Mesothelial cell of epicardium (in vitro differentiated cells): ENCODE measurements around the gene FLRT2. TPM values are rescaled to one million over a fixed set of nuclear protein-coding genes. Genes with fewer than 3 reads are reported as not detected.

ENCODE experiments used
- DNase-seq, 2 experiments: peaks; one replicate each; pipeline ENCODE4 v3.0.0; 2021; ENCODE audit warnings: low spot score in 2 of 2; ENCODE audit not compliant: unreplicated experiment in 2 of 2
- H3K27ac Mint-ChIP-seq: 2 replicates; pipeline ENCODE4 v1.8.0; 2021; ENCODE audit warnings: mixed read lengths
- H3K27me3 Mint-ChIP-seq: 2 replicates; pipeline ENCODE4 v1.8.0; 2021; ENCODE audit warnings: low read depth, mixed read lengths
- H3K36me3 Mint-ChIP-seq: 2 replicates; pipeline ENCODE4 v1.8.0; 2021; ENCODE audit warnings: mixed read lengths
- H3K4me1 Mint-ChIP-seq: 2 replicates; pipeline ENCODE4 v1.8.0; 2021; ENCODE audit warnings: mixed read lengths
- H3K4me3 Mint-ChIP-seq: 2 replicates; pipeline ENCODE4 v1.8.0; 2021; ENCODE audit warnings: mild to moderate bottlenecking, moderate library complexity, mixed read lengths
- H3K9me3 Mint-ChIP-seq: 2 replicates; pipeline ENCODE4 v1.8.0; 2021; ENCODE audit warnings: mixed read lengths
- total RNA-seq: library from RNA; stranded (reverse); gene quantifications from 3 replicates; pipeline ENCODE4 v1.2.1, GENCODE V29; 2021
- TF ChIP-seq, protein P1 (sequence below): fragments of 200-600 bp; sonication (generic); IDR thresholded peaks from one replicate; pipeline ENCODE4 v1.5.0; 2021; ENCODE audit warnings: antibody characterized with exemption; ENCODE audit not compliant: unreplicated experiment

Gene FLRT2
- total RNA-seq, 1 donor from 2014 or later = 150 TPM

DNA sequence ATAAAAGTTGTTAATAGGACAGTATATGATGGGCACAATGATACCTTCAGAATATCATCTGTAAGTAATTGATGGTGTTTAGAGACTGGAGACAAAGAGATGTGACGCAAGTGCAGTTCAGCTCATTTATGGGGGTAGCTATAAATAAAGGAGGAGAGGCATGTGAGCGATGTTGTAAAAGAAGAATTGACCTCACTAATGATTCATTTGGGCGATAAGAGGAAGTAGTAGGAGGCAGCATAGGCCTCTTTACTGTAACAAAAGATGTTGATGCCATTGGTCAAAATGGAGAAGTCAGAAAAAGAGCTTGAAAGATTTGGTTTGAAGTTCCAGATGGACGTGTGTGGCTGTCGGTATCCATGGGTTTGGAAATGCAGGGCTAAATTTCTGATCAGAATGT is 70.0 kb downstream of the FLRT2 start:
- no peaks in the 10 kb centered on the region for H3K27me3 Mint-ChIP-seq
- H3K36me3 Mint-ChIP-seq = peaks cover 36% of the 10 kb centered on the region
- no peak for DNase-seq
- TF ChIP-seq, protein P1, sequence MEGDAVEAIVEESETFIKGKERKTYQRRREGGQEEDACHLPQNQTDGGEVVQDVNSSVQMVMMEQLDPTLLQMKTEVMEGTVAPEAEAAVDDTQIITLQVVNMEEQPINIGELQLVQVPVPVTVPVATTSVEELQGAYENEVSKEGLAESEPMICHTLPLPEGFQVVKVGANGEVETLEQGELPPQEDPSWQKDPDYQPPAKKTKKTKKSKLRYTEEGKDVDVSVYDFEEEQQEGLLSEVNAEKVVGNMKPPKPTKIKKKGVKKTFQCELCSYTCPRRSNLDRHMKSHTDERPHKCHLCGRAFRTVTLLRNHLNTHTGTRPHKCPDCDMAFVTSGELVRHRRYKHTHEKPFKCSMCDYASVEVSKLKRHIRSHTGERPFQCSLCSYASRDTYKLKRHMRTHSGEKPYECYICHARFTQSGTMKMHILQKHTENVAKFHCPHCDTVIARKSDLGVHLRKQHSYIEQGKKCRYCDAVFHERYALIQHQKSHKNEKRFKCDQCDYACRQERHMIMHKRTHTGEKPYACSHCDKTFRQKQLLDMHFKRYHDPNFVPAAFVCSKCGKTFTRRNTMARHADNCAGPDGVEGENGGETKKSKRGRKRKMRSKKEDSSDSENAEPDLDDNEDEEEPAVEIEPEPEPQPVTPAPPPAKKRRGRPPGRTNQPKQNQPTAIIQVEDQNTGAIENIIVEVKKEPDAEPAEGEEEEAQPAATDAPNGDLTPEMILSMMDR = no peak
- H3K4me3 Mint-ChIP-seq = no peak overlapping the region
- peak overlapping the region; percentile 3 for H3K27ac Mint-ChIP-seq
- H3K4me1 Mint-ChIP-seq = peaks cover 39% of the 10 kb centered on the region
- no peaks in the 10 kb centered on the region for H3K9me3 Mint-ChIP-seq

DNA sequence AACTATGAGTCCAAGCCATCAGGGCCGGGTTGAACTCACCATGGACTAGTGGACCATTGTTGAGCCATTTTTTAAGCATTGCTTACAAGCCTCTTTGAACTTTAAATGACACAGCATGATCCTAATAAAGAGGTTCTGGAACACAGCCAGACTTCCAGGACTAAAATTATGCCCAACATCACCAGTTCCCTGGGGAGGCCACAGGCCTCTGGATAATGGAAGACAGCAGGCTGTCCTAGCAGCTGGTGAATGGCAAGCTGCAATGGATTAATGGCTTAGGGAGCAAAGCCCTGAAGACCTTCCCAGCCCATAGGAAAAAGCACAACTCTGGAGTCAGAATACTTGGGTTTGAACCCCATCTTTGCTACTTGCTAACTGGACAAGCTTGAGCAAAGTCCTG is 71.3 kb downstream of the FLRT2 start:
- peaks cover 41% of the 10 kb centered on the region for H3K4me1 Mint-ChIP-seq
- TF ChIP-seq, protein P1 = no peak
- no peak overlapping the region for H3K27ac Mint-ChIP-seq
- H3K9me3 Mint-ChIP-seq = no peaks in the 10 kb centered on the region
- H3K4me3 Mint-ChIP-seq = no peak overlapping the region
- no peak for DNase-seq
- H3K27me3 Mint-ChIP-seq = no peaks in the 10 kb centered on the region
- peaks cover 25% of the 10 kb centered on the region for H3K36me3 Mint-ChIP-seq

DNA sequence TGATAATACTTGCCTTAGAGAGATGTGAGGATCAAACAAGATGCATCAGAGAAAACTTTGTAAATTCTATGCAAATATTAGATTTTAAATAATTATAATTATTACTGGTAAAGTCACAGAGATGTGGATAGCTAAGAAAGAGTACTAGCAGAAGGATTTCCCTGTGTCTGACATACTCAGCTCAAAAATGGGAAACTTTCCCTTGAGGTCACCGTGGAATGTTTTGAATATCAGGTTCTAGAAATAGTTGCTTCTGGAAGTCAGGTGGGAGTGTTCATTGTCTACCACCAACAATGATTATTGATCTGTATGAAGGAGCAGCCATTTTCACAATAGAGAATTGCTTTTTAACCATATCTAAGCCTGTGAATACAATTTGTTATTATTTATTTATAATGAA is 71.7 kb downstream of the FLRT2 start:
- no peak overlapping the region for H3K4me3 Mint-ChIP-seq
- H3K27ac Mint-ChIP-seq = no peak overlapping the region
- no peaks in the 10 kb centered on the region for H3K9me3 Mint-ChIP-seq
- peaks cover 22% of the 10 kb centered on the region for H3K36me3 Mint-ChIP-seq
- TF ChIP-seq, protein P1 = no peak
- H3K4me1 Mint-ChIP-seq = peaks cover 41% of the 10 kb centered on the region
- no peak for DNase-seq
- H3K27me3 Mint-ChIP-seq = no peaks in the 10 kb centered on the region

DNA sequence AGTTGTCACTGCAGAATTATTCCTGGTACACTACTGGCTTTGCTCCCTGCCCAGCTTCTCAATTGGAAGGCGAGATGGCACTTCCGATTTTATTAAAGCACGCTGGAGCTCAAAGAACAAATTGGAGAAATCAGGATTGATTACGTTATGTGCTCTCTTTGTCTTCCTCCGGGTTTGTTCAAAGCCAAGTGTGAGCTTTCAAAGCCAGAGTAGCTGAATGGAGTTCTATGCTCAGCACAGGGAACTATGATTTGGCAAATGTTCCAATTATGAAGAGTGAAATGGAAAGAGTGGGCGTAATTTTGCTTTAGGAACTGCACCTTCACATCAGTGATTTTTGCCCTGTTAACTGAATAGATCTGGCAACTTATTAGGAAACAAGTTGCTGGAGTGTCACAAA is 72.4 kb downstream of the FLRT2 start:
- H3K36me3 Mint-ChIP-seq = peaks cover 28% of the 10 kb centered on the region
- H3K27ac Mint-ChIP-seq = no peak overlapping the region
- no peaks in the 10 kb centered on the region for H3K27me3 Mint-ChIP-seq
- TF ChIP-seq, protein P1 = no peak
- H3K4me1 Mint-ChIP-seq = peaks cover 44% of the 10 kb centered on the region
- H3K4me3 Mint-ChIP-seq = no peak overlapping the region
- H3K9me3 Mint-ChIP-seq = no peaks in the 10 kb centered on the region
- DNase-seq = no peak

DNA sequence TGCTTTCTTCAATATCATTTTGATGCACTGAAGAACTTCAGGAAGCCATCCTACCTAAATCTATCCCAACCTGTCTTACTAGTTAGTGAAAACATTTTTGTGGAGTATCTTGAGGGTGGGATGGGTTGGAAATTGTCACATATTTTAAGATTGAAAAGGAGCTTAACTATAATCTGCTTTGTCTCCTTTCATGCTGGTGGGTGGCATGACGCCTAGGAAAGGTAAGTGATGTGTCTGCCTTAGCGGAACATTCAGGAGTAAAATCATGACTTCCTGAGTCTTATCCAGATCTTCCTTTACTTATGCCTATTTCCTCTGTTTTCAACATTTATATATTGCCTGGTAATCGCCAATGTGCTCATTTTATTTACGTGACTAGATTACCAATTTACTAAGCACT is 74.1 kb downstream of the FLRT2 start:
- Mint-ChIP-seq H3K4me1 (peaks cover 44% of the 10 kb centered on the region), H3K9me3 (no peaks in the 10 kb centered on the region), H3K27me3 (no peaks in the 10 kb centered on the region), H3K27ac (peak overlapping the region; percentile 82), H3K4me3 (no peak overlapping the region), H3K36me3 (peaks cover 22% of the 10 kb centered on the region)
- TF ChIP-seq, protein P1 = no peak
- no peak for DNase-seq

DNA sequence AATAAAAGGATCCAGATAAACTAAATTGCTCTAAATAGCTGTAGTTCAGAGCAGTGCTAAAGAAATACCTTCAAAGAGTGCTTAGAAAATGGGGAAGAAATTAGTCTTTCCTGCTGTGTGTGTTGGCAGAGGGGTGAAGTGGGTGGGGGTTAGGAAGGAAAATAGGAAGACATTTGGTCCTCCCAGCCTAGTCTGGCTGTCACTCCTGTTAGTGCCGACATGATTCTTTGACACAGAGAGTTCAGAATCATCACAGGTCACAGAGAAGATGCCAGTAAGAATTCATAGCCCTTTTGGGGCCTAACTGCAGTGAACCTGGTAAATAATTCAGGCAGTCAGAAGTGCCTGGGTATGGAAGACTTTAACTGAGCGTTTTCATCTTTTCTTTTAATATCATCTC is 74.8 kb downstream of the FLRT2 start:
- TF ChIP-seq, protein P1 = no peak
- H3K9me3 Mint-ChIP-seq = no peaks in the 10 kb centered on the region
- H3K36me3 Mint-ChIP-seq = peaks cover 29% of the 10 kb centered on the region
- no peaks in the 10 kb centered on the region for H3K27me3 Mint-ChIP-seq
- H3K4me3 Mint-ChIP-seq = no peak overlapping the region
- peaks cover 42% of the 10 kb centered on the region for H3K4me1 Mint-ChIP-seq
- peak overlapping the region; percentile 82 for H3K27ac Mint-ChIP-seq
- no peak for DNase-seq
